HG03378 (cell line): ENCODE results near the gene PMVK.
A peak's percentile ranks its signal among the peaks of the same experiment; 100 is the strongest.
"Not testable (repeated sequence)": the region's sequence is repeated elsewhere in the genome, so short reads cannot be mapped to it uniquely, and the experiment has no call there.

Experiments used
- ATAC-seq: cut with Tn5 transposase; IDR thresholded peaks from one replicate; pipeline ENCODE4 v1.9.1; 2021; ENCODE audit warnings: mild to moderate bottlenecking, moderate library complexity; ENCODE audit not compliant: unreplicated experiment

PMVK gene

DNA sequence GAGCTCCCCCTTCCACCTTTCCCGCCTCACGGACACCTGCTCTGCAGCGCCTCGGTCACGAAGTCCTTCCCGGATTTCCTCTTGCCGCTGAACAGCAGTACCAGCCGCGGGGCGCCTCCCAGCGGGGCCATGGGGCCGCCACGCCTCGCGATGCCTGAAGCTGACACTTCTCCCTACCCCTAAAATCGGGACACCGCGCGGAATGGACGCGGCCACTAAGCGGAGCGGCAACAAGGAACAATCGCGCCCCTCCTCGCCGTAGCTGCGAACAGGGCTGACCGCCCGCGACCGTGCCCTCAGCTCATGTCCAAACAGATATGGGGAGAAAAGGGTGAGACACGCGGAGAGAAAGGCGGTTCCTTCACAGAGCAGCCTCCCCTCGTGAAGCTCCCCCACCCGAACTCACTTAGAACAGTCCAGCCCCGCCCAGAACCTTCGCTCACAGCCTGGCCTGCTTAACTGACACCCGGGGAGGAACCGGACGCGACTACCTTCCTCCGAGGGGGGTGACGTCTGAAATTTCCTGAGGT lies at the start of gene PMVK:
Gene PMVK, minus strand, starts transcription at position 165 of the 530 bp plus-strand sequence. Its CDS starts 34 bp downstream, at position 131.
- ATAC-seq: peak; percentile 47

DNA sequence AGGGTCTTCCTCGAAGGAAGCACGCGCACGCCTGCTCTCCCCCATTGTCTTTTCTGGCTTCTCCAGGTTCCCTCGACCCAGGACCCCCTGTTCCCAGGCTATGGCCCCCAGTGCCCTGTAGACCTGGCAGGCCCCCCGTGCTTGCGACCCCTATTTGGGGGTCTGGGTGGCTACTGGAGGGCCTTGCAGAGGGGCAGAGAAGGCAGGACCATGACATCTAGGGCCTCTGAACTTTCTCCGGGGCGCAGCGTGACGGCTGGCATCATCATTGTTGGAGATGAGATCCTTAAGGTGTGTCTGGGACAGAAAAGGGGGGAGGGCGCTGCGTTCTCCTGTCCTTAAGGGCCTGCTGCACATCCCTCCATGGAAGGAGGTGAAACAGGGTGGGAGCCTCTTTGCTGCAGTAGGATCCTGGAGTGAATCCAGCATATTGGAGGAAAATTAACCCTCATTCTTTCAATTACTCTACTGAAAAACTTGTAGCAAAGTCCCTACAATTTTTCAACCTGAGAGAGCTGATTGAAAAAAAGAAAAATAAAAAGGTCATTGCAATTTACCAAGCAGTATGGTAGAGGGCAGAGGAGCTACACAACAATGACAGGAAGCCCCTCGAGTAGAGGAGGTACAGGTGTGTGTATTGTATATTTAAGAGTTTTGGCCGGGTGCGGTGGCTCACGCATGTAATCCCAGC lies 47.4 kb upstream of the PMVK start:
- ATAC-seq: no peak

DNA sequence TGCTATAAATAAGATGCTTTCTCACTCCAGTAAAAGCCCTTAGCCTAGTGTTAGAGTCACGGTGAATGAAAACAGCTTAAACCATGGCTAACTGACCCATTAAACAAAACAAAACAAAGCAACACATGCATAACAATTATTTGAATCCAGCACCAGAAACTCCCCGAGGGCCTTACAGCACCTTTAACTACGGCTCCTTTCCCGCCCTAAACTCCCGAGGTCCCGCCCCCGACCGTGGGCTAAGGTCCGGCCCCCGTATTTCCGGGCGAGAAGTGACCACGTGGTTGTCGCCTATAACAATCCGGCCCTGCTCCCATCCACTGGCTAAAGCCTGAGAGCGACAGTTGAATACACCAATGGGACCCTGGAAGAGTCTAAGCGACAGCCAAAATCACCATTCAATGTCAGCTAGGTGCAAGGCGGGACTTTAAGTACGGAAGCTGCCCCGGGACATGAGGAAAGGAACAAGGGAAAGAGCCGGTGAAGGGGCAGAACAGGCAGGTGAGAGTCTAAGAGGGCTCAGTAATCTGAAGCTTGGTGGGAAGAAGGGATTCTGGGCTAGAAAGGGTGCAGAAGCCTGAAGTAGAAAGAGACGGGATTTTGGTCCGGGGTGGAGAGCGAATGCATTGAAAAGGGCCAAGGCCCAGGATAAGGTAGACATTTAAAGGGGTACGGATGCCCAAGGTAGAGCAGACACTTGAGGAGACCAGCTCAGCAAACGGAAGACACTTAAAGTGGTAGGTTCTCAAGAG lies 46.6 kb upstream of the PMVK start, which contains the start of gene FLAD1:
Gene FLAD1, plus strand, starts transcription at position 448 of the 752 bp plus-strand sequence. CDS start 351 bp downstream, outside the sequence.
- peak; percentile 95 for ATAC-seq

DNA sequence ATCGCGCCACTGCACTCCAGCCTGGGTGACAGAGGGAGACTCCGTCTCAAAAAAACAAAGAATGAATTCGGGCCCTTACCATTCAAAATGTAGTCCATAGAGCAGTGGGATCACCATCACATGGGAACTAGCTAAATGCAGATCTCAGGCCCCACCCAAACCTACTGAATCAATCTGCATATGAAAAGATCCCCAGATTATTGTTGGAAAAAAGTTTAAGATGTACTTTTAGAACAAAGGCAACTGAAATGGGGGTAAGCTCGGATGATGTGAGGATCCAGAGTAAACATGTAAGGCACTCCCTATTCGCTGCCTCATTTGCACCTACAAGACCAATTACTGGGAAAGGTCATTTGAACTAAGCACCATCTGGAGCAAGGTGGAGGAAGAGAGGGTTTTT lies 45.8 kb upstream of the PMVK start:
- ATAC-seq: no peak

DNA sequence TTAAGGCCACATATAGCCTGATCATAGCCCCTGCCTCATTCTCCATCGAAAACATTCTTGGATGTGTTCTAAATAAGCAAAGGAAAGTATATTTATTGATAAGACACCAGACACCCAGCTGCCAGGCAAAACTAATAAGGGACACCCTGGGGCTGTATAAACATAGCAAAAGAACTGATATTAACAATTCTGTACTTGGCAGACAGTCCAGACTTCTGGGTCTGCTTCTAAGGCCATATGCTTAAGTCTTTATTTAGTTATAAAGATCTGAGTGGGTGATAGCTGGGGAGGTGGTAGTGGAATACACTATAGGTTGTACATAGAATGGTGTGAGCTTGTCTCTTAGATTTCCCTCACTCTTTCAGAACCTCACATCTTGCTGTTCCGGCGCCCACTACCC lies 41.8 kb upstream of the PMVK start:
- ATAC-seq: no peak

DNA sequence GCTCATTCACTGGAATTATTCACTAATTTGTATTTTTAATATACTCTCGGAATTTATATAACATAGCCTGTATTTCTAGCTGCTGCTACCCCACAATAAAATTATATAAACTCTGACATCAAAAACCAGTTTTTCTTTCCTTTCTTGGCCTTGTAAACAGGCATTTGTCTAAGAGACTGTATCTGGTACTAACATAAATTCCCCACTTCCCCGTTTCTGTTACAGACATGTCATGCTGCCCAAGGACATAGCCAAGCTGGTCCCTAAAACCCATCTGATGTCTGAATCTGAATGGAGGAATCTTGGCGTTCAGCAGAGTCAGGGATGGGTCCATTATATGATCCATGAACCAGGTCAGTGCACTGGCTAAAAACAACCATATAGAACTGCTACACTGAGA lies 41.2 kb upstream of the PMVK start:
- not testable (repeated sequence) for ATAC-seq

DNA sequence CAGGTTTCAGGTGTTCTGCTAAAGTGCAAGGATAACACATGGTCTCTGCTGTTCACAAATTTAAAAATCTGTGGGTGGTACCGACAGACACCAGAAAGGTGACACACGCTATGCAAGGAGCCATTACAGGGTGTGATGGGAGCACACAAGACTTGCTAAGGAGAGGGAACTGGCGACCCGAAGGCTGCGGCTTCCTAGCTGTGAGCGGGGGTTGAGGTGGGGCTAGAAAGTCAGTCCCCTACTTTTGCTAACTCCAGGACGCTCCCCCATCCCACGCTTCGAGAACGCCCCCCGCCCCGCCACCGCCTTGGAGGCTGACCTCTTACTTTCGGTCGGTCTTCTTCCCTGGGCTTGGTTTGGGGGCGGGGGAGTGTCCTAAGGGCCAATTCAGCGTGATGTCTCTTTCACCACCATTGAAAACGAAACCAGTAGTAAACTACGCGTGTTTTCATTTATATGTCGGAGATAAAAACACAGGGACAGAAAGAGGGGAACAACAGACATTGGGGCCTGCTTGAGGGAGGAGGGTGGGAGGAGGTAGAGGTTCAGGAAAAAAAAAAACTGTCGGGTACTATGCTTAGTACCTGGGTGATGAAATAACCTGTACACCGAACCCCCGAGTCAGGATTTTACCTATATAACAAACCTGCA lies 39.0 kb upstream of the PMVK start:
- ATAC-seq: no peak

DNA sequence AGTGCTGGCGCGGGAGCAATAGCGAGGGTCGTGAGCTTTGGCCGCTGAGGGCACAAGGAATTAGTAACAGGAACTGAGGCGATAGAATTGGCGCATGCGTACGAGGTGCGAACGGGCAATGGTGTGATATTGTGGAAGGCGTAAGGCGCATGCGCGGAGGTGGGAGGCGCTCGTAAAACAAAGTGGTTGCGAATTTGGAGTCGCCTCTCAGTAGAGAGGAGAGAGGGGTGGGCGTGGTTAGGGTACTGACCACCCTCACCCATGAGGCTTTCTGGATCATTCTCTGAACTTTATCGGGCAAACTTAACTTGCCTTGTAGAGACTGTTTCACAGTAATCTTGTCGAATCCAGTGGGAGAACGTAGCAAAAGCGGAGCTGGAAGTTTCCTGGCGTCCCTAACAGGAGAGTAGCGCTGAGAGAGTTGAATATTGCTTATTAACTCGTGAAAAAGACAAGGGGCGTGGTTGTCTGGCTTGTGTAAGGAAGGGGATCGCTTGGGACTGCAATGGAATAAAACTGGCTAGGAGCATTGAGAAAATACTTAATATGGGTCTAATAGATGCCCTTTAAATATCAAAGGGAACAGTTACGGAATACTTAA lies 38.4 kb upstream of the PMVK start:
- peak; percentile 46 for ATAC-seq

DNA sequence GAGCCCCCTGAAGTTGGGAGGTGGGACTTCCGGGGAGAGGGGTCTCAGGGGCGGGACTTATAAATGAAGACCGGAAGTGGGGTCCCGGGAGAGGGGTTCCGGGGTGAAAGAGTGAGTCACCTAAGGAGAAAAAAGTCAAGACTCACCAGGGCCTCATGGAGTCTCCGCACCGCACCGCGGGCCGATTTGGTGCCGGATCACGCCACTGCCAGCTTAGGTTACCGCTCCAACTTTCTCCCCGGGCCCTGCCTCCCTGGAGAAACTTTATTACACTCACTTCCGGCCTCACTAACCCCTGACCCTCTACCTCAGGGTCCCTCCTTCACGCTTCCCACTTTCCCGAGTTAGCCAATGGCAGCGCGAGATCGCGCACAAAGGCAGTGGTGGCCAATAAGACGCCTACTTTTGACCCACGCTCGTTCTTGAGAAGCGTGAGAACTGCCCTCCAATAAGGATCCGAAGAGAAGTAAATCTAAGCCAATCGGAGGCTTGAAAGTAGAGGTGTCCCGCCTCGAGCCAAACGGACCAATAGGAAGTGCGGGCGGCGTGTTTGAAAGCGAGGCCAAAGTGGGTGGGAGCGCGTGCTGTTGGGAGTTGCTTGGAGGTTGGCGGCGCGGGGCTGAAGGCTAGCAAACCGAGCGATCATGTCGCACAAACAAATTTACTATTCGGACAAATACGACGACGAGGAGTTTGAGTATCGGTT lies 37.7 kb upstream of the PMVK start, which contains the start of gene CKS1B:
Gene CKS1B, plus strand, starts transcription at position 580 of the 706 bp plus-strand sequence. Its CDS starts 65 bp downstream, at position 645.
- peak; percentile 83 for ATAC-seq

DNA sequence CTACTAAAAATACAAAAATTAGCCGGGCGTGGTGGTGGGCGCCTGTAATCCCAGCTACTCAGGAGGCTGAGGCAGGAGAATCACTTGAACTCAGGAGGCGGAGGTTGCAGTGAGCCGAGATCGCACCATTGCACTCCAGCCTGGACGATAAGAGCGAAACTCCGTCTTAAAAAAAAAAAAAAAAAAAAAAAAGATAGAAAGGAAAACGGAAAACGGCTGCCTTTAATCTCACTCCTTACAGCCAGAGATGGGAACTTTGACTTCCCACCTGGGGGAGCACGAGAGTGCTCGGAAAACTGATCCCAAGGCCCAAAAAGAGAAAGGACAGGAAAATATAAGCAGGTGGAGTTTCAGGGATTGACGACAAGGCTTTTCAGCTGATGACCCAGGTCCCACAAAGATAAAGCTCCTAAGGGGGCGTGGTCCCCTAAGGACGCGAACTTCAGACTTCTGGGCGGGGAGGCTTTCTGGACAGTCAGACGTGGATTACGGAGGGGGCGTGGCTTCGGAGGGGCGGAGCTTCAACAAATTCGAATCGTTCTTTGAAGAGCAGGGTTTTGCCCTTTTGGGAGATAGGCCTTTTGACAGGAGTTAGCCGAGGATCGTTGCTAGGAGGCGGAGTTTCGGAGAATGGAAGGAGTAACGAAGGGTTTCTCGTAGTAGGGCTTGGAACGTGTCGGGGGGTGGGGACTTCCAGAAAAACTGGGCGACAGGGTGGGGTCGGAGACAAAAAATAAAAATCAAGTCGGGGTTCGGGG lies 37.0 kb upstream of the PMVK start:
- no peak for ATAC-seq

DNA sequence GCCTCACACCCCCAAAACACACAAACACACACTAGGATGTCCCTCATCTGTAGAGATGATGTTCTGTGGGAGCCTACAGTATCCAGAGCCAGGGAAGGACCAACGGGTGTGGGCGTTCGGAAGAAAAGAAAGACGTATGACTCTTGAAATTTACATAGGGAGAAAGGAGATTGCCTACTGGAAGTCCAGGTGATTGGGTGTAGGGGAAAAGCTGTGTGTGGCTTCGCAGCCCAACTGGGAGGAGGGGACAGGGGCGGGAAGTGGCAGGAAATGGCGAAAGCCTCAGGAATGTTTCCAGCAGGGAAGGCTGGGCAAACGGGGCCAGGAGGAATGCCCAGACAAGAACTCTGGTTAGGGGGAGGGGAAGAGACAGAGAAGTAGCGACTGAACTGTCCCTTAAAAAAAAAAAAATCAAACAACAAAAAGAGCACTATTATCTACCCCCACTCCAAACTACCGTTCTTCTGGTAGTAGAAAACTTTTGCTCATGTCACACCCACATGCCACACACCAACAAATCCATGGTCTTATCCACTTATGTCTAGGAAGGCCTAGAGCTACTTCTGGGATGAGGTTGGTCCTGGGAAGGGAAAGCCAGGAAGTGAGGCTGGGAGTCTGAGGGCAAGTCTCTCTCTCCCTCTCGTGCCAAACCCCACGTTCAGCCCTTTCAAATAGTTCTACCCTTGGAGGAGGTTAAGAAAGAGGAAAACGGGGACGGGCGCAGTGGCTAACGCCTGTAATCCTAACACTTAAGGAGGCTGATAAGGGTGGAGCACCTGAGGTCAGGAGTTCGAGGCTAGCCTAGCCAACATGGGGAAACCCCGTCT lies 36.2 kb upstream of the PMVK start:
- ATAC-seq: no peak

DNA sequence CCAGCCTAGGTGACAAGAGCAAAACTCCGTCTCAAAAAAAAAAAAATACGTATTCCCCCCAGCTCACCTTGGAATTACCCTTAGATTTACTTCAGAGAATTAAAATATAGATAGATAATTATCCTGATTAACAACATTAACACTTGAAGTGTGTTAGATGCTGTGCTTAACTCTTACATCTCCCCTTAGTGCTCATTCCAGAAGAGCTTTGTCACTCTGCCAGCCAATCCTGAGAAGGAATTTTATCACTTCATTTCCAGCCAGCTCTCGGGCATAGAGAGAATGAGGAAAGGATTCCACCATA lies 35.6 kb upstream of the PMVK start:
- ATAC-seq: no peak

DNA sequence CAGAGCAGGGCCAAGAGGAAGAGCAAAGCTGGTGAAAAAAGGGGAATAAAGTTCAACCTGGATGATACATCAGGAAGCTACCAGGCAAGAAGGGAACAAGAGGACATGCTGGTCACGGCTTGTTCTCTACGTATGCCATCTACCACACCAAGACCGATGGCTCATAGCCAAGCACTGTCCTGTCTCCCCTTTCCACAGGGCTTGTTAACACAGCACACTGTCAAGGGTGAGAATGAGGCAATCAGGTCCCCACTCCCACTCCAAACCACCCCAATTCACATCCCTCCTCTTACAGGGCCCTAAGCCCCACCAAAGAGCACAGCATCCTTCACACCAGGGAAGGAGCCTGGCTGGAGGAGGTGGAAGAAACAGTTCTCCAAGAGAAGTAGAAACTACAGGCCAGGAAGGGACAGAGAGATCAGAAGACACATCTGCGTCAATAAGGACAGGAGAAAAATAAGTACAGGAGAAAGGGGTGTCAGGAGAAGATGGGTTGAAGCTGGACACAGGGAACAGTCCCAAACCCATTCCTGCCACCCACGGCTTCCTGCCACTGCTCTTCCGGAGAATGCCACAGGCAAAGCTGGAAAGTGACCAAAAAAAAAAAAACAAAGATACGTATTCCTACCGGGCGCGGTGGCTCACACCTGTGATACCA lies 35.0 kb upstream of the PMVK start:
- no peak for ATAC-seq

DNA sequence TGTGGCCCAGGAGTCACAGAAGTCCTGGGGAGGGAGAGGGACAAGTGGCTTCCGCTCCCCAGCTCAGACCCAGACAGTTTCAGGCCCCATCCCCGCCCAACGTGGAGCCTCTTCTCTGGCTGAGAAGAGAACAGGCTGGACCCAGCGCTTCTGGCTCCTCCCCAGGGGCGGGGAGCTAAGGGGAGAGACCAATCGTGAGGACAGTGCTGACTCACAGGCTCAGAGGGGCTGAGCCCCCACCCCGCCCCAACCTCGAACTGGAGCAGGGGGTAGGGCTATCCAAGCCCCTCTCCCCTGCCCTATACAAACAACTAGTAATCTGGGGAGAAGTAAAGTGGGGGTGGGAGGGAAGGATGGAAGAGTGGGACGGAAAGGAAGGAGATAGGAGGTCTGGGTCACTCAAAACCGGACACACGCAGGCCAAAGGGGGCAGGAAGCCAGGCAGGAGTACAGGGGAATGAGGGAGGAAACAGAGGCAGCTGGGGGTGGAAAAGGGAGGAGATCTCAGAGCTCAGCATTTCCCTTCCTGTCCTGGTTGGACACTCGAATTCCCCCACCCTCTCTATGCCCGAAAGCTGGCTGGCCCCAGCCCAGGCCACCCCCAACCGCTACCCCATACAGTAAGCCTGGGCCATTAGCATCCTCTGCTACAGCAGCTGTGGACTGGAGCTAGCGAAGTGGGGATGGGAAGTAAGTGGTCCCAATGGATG lies 34.3 kb upstream of the PMVK start, which contains the start of gene SHC1:
Gene SHC1, minus strand, starts transcription at position 117 of the 710 bp plus-strand sequence. CDS start 221 bp downstream, outside the sequence.
- no peak for ATAC-seq

DNA sequence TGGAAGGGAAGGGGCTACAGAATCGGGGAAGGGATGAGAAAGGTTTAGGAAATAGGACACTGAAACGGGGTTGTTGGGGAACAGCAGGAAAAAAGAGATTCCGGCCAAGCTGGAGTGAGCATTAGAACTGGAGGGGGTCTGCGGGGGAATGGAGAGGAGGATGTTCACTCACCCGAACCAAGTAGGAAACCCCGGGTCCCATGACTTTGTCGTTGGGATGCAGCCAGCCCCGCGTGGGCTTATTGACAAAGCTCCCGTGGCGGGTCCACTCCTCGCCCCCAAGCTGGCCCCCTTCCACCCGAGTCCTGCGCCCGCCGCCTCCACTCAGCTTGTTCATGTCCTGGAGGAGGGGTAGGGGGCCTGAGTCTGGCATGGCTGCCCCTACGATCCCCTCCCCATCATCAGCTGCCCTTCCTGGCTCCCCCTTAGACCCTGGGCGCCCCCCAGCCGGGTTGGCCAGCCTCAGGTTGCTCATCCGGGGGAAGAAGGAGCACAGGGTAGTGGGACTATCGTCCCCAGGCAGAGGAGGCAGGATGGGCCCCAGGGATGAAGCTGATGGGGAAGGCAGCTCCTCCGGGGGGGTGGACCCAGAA lies 33.4 kb upstream of the PMVK start:
- ATAC-seq: no peak

DNA sequence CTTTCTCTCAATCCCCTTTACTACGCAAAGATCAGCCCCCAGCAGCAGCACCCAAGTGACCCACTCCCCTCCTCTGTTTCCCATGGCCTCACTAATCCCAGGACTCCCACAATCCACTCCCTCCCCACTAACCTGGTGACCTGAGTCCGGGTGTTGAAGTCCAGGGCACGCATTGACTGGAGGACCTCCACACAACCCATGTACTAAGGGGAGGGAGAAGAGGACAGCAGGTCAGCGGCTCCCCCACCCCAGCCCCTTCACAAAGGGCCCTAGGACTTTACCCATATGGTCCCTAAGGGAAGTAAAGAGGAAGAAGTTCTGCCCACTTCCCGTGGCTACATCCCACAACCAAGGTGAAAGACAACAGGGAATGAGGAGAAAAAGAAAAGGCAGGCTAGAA lies 32.7 kb upstream of the PMVK start:
- ATAC-seq: no peak

DNA sequence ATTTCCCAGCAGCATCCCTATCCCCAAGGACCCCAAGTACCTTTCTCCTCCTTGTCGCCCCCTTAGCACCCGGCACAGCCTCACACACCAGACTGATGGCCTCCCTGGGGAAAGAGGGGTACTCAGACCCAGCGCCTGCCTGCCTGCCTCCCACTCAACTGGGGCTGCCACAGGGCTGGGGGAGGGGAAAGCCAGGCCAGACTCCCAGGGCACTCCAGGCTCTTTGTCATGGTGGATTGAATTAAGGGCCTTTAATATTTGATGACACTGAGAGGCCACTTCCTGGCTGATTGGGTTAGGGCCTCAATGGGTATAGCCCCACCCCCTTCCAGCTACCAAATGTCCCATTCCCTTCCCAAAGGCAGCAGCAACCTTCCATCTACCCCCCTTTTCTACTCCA lies 32.2 kb upstream of the PMVK start:
- no peak for ATAC-seq
